ENCODE results near the gene FAM117A.
A peak's percentile ranks its signal among the peaks of the same experiment; 100 is the strongest.

GRCh38 chr17:49739641-49740271, 24.2 kb downstream of the FAM117A start:
- TF ChIP-seq, protein P1, sequence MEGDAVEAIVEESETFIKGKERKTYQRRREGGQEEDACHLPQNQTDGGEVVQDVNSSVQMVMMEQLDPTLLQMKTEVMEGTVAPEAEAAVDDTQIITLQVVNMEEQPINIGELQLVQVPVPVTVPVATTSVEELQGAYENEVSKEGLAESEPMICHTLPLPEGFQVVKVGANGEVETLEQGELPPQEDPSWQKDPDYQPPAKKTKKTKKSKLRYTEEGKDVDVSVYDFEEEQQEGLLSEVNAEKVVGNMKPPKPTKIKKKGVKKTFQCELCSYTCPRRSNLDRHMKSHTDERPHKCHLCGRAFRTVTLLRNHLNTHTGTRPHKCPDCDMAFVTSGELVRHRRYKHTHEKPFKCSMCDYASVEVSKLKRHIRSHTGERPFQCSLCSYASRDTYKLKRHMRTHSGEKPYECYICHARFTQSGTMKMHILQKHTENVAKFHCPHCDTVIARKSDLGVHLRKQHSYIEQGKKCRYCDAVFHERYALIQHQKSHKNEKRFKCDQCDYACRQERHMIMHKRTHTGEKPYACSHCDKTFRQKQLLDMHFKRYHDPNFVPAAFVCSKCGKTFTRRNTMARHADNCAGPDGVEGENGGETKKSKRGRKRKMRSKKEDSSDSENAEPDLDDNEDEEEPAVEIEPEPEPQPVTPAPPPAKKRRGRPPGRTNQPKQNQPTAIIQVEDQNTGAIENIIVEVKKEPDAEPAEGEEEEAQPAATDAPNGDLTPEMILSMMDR (IDR thresholded peaks at IDR 0.05), result no peak
- peak; percentile 13 for TF ChIP-seq POLR2AphosphoS5 (IDR thresholded peaks at IDR 0.05)
